ENCODE results near the gene CD22.

CD22 gene

GRCh38 chr19:35322014-35322413 is 7.0 kb upstream of the CD22 start:
- Histone ChIP-seq H3K27me3 (replicated peaks) (no peaks in the 10 kb centered on the region), H3K36me3 (replicated peaks) (no peaks in the 10 kb centered on the region), H3K27ac (no peak overlapping the region), H3K4me3 (ENCODE audit: low read depth, low read length) (no peak overlapping the region)
- in situ Hi-C loops (cut with HindIII; ENCODE audit: low pct_ligation_motif_present, low sequenced_read_pairs): no loop called here
- no peak for DNase-seq
- TF ChIP-seq, protein P1, sequence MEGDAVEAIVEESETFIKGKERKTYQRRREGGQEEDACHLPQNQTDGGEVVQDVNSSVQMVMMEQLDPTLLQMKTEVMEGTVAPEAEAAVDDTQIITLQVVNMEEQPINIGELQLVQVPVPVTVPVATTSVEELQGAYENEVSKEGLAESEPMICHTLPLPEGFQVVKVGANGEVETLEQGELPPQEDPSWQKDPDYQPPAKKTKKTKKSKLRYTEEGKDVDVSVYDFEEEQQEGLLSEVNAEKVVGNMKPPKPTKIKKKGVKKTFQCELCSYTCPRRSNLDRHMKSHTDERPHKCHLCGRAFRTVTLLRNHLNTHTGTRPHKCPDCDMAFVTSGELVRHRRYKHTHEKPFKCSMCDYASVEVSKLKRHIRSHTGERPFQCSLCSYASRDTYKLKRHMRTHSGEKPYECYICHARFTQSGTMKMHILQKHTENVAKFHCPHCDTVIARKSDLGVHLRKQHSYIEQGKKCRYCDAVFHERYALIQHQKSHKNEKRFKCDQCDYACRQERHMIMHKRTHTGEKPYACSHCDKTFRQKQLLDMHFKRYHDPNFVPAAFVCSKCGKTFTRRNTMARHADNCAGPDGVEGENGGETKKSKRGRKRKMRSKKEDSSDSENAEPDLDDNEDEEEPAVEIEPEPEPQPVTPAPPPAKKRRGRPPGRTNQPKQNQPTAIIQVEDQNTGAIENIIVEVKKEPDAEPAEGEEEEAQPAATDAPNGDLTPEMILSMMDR (IDR thresholded peaks at IDR 0.05; ENCODE audit: low read depth, low read length, missing control alignments): no peak

GRCh38 chr19:35327642-35328041 is 1.3 kb upstream of the CD22 start:
- Histone ChIP-seq H3K36me3 (replicated peaks) (no peaks in the 10 kb centered on the region), H3K4me3 (ENCODE audit: low read depth, low read length) (no peak overlapping the region), H3K27ac (no peak overlapping the region), H3K27me3 (replicated peaks) (no peaks in the 10 kb centered on the region)
- TF ChIP-seq, protein P1 (IDR thresholded peaks at IDR 0.05; ENCODE audit: low read depth, low read length, missing control alignments): peak; percentile 53
- in situ Hi-C loops (cut with HindIII; ENCODE audit: low pct_ligation_motif_present, low sequenced_read_pairs): no loop called here
- DNase-seq: no peak

- H3K4me3 ChIP-seq (ENCODE audit: low read depth, low read length): no peak overlapping the region
- TF ChIP-seq, protein P1 (IDR thresholded peaks at IDR 0.05; ENCODE audit: low read depth, low read length, missing control alignments): no peak
- H3K36me3 ChIP-seq (replicated peaks): no peaks in the 10 kb centered on the region
- in situ Hi-C loops (cut with HindIII; ENCODE audit: low pct_ligation_motif_present, low sequenced_read_pairs): no loop called here
- no peak overlapping the region for H3K27ac ChIP-seq
- no peaks in the 10 kb centered on the region for H3K27me3 ChIP-seq (replicated peaks)
- DNase-seq: no peak
These were observed 336 bp downstream of the CD22 start for GRCh38 chr19:35329323-35329722.

DNA sequence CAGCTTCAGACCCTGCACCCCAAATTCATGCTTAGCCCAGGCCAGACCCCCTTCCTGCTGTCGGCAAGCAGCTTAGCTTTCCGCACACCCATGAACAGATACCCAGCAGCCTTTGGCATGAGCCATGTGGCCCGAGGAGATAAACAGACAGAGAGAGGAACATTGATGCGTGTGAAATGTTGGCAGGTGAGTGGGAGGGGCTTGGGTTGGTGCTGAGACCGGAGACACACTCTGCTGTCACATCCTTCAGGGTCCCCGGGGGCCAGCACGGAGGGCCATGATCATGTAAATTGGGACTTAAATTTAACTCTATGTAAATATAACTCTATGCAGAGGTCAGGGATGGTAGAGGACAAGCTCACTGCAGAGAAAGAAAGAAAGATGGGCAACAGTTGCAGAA is 1.5 kb downstream of the CD22 start:
- no peaks in the 10 kb centered on the region for H3K27me3 ChIP-seq (replicated peaks)
- no peak overlapping the region for H3K4me3 ChIP-seq (ENCODE audit: low read depth, low read length)
- no peaks in the 10 kb centered on the region for H3K36me3 ChIP-seq (replicated peaks)
- H3K27ac ChIP-seq: no peak overlapping the region
- in situ Hi-C loops (cut with HindIII; ENCODE audit: low pct_ligation_motif_present, low sequenced_read_pairs): no loop called here
- TF ChIP-seq, protein P1 (IDR thresholded peaks at IDR 0.05; ENCODE audit: low read depth, low read length, missing control alignments): no peak
- DNase-seq: no peak

DNA sequence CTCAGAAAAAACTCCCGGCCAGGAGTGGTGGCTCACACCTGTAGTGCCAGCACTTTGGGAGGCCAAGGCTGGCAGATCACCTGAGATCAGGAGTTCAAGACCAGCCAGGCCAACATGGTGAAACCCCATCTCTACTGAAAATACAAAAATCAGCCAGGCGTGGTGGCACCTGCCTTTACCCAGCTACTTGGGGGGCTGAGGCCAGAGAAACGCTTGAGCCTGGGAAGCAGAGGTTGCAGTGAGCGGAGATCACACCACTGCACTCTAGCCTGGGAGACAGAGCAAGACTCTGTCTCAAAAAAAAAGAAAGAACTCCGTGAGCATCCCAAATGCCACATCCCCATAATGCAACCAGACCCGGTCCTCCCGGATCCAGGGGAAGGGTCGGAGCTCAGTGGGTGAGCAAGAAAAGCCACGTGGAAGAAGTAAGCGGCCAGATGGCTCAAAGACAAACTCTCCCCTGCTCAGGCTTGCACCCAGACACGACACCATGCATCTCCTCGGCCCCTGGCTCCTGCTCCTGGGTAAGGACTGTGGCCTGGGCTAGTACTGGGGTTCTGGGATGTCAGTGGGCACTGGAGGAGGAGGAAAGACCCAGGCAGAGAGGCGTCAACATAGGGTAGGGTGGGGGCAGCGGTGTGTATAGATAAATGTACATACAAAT is 2.7 kb downstream of the CD22 start:
- TF ChIP-seq, protein P1 (IDR thresholded peaks at IDR 0.05; ENCODE audit: low read depth, low read length, missing control alignments): no peak
- H3K36me3 ChIP-seq (replicated peaks): no peaks in the 10 kb centered on the region

DNA sequence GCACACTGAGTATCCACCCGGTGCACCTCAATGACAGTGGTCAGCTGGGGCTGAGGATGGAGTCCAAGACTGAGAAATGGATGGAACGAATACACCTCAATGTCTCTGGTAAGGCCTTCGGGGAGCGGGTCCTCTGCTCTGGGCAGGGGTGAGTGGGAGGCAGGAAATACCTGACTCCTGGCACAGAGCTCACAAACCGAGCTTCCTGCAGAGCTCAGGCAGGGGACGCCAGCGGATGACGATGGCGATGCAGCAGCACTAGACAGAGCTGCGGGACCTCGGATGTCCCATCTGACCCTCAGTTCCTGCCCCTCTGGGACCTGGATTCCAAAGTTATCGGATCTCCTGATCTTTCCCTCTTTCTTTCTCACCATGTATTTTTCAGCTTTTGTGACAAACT is 3.8 kb downstream of the CD22 start:
- DNase-seq: no peak
- TF ChIP-seq, protein P1 (IDR thresholded peaks at IDR 0.05; ENCODE audit: low read depth, low read length, missing control alignments): no peak
- H3K36me3 ChIP-seq (replicated peaks): no peaks in the 10 kb centered on the region
- H3K27me3 ChIP-seq (replicated peaks): no peaks in the 10 kb centered on the region
- H3K27ac ChIP-seq: no peak overlapping the region
- no peak overlapping the region for H3K4me3 ChIP-seq (ENCODE audit: low read depth, low read length)
- in situ Hi-C loops (cut with HindIII; ENCODE audit: low pct_ligation_motif_present, low sequenced_read_pairs): no loop called here

More for the DNA sequence above, 2.7 kb downstream of the CD22 start:
- Histone ChIP-seq H3K4me3 (ENCODE audit: low read depth, low read length) (no peak overlapping the region), H3K27me3 (replicated peaks) (no peaks in the 10 kb centered on the region), H3K27ac (no peak overlapping the region)
- in situ Hi-C loops (cut with HindIII; ENCODE audit: low pct_ligation_motif_present, low sequenced_read_pairs): no loop called here
- DNase-seq: no peak

All from brain microvascular endothelial cell (primary cell).